DND-41 (cell line): ENCODE measurements around the gene CNDP2.

Experiments
- CTCF ChIP-seq: IDR thresholded peaks from 2 replicates; pipeline ENCODE4 v1.5.1; 2012; ENCODE audit warnings: borderline replicate concordance, low read length, moderate library complexity, mild to moderate bottlenecking; ENCODE audit not compliant: poor library complexity, severe bottlenecking; ENCODE audit errors: extremely low read depth
- EZH2 ChIP-seq: IDR thresholded peaks from 3 replicates; pipeline ENCODE4 v1.6.1; 2012; ENCODE audit warnings: borderline replicate concordance, low read depth, mild to moderate bottlenecking, moderate library complexity, low read length, inconsistent platforms; ENCODE audit not compliant: severe bottlenecking

DNA sequence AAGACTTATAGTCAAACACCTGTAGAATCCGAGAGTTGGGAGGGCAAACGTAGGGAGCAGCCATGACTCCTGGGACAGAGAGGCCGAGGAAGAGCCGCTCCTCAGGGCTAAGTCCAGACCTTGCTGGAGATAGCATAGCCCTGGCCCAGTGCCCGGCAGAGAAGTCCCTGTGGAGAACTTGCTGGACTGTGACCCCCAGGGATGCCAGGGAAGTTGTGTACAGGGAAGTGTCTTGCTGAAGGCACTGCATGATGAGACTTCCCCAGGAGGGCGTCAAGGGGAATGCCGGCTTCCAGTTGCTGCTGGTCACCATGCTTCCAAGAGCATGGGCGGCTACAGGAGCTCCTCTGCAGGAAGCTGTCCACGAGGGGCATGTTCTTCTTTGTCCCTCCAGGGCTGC, 29.6 kb downstream of the CNDP2 start:
- TF ChIP-seq CTCF, result no peak
- TF ChIP-seq EZH2, result no peak
